PC-3 (cell line): ENCODE data around the gene ACTL7A.
"Not testable (repeated sequence)": the region's sequence is repeated elsewhere in the genome, so short reads cannot be mapped to it uniquely, and the experiment has no call there.

Experiments
- CTCF ChIP-seq: fragments of 300-600 bp; sonication (generic); conservative IDR thresholded peaks from 2 replicates; pipeline ENCODE4 v1.5.1; 2017; ENCODE audit warnings: antibody characterized with exemption, low read depth, mild to moderate bottlenecking, low read length
- EZH2 ChIP-seq: fragments of 300-600 bp; sonication (generic); IDR thresholded peaks from one replicate; pipeline ENCODE4 v1.6.1; 2017; ENCODE audit warnings: antibody characterized with exemption, mild to moderate bottlenecking, low read length; ENCODE audit not compliant: unreplicated experiment
- EZH2phosphoT487 ChIP-seq: fragments of 300-600 bp; sonication (generic); IDR thresholded peaks from 2 replicates; pipeline ENCODE4 v1.6.1; 2018; ENCODE audit warnings: mild to moderate bottlenecking, antibody characterized with exemption, low read length, borderline replicate concordance

GRCh38 chr9:108899023-108899695 is 37.1 kb downstream of the ACTL7A start:
- TF ChIP-seq CTCF, EZH2, EZH2phosphoT487: not testable (repeated sequence)
